Measurements from ENCODE around the gene MED16. TPM values are rescaled to one million over a fixed set of nuclear protein-coding genes. Genes with fewer than 3 reads are reported as not detected.

The MED16 gene
- total RNA-seq, 1 experiment from 2014 or later, result 83.1 TPM

- no peak overlapping the region for H3K18ac ChIP-seq (ENCODE audit: insufficient read length, low read depth, low read length)
- no peaks in the 10 kb centered on the region for H3K23me2 ChIP-seq (ENCODE audit: insufficient read length, low read depth, low read length, poor library complexity, severe bottlenecking)
- no peak overlapping the region for H3K56ac ChIP-seq (ENCODE audit: insufficient read length, low read depth, low read length)
- H3K4me1 Mint-ChIP-seq, result peaks cover 8 to 22% of the 10 kb centered on the region in 2 experiments
- no peak overlapping the region for H2BK15ac ChIP-seq (ENCODE audit: low read depth, low read length)
- H2AFZ ChIP-seq (ENCODE audit: low read length), result no peak overlapping the region
- peaks cover 6% of the 10 kb centered on the region; the same call in 1 of the 2 replicates for H3K27me3 Mint-ChIP-seq (ENCODE audit: low read depth)
- TF ChIP-seq CTCF (conservative IDR thresholded peaks at IDR 0.05), result no peak
- peak overlapping the region in 1 of 3 experiments; percentile 64; a peak in 1 of 7 replicates for H3K27ac Mint-ChIP-seq
- no peak overlapping the region for H2BK20ac ChIP-seq (ENCODE audit: low read depth, low read length, poor library complexity, severe bottlenecking)
- peaks cover 6 to 7% of the 10 kb centered on the region in 2 experiments for H3K9me3 Mint-ChIP-seq
- DNase-seq, result no peak
- no peak overlapping the region for H2BK120ac ChIP-seq (ENCODE audit: low read depth, low read length, poor library complexity, severe bottlenecking)
- no peak overlapping the region for H3T11ph ChIP-seq (ENCODE audit: low read length)
- no CpG with 5 or more reads among the region's 39 CpGs for WGBS (ENCODE audit: extremely low coverage, insufficient read length, low lambda C conversion rate)
- no peak overlapping the region for H2AK5ac ChIP-seq (ENCODE audit: insufficient read length, low read length)
- H4K8ac ChIP-seq (replicated peaks; ENCODE audit: insufficient read length, low read depth, low read length), result no peak overlapping the region
- H3K27me3 ChIP-seq (ENCODE audit: insufficient read depth, low read length), result no peaks in the 10 kb centered on the region
- H3K4me3 Mint-ChIP-seq, result 0 out of 5 replicates have a peak overlapping the region, but pooled peaks of 1 of the 2 experiments have one; percentile 29
- H3K23ac ChIP-seq (ENCODE audit: insufficient read length, low read depth, low read length), result no peak overlapping the region
- H4K20me1 ChIP-seq (ENCODE audit: control insufficient read depth, insufficient read depth, insufficient read length), result no peaks in the 10 kb centered on the region
- no peaks in the 10 kb centered on the region for H3K79me1 ChIP-seq (ENCODE audit: insufficient read depth, low read depth, low read length, poor library complexity, severe bottlenecking)
- H4K5ac ChIP-seq (ENCODE audit: insufficient read length, low read depth, low read length), result no peak overlapping the region
- no peaks in the 10 kb centered on the region for H3K4me1 ChIP-seq (ENCODE audit: insufficient read depth, low read length)
- no peak overlapping the region for H2BK5ac ChIP-seq (ENCODE audit: insufficient read length, low read length)
- H3K79me2 ChIP-seq (ENCODE audit: insufficient read depth, low read length), result no peaks in the 10 kb centered on the region
- H3K9ac ChIP-seq (ENCODE audit: extremely low read depth, insufficient read length, low read length), result no peak overlapping the region
- no peak overlapping the region for H3K4ac ChIP-seq (ENCODE audit: low read depth, low read length)
- no peak overlapping the region for H3K27ac ChIP-seq (ENCODE audit: insufficient read length, low read depth, low read length)
- H2BK12ac ChIP-seq (ENCODE audit: insufficient read length, low read depth, low read length), result no peak overlapping the region
- H4K91ac ChIP-seq (ENCODE audit: insufficient read length, low read depth, low read length), result no peak overlapping the region
- H3K14ac ChIP-seq (ENCODE audit: insufficient read depth, low read length), result no peak overlapping the region
- H3K4me2 ChIP-seq (ENCODE audit: insufficient read depth, insufficient read length, low read length), result no peak overlapping the region
- H3K9me3 ChIP-seq (ENCODE audit: control insufficient read depth, low read depth, low read length), result no peaks in the 10 kb centered on the region
- H3K36me3 Mint-ChIP-seq (ENCODE audit: insufficient read depth in 1 of 3, low read depth in 3 of 3), result peaks cover 20 to 43% (median 33%) of the 10 kb centered on the region in 3 experiments
Measured at GRCh38 chr19:867855-868457, 25.0 kb downstream of the MED16 start.

Measured in H9 (cell line).